SW480 (cell line): ENCODE results near the gene TMEM140.
"Not testable (repeated sequence)": the region's sequence is repeated elsewhere in the genome, so short reads cannot be mapped to it uniquely, and the experiment has no call there.

Source experiments
- DNase-seq: peaks from one replicate; pipeline ENCODE4 v3.0.0-alpha.2; 2016; ENCODE audit warnings: low spot score

TMEM140 gene

DNA sequence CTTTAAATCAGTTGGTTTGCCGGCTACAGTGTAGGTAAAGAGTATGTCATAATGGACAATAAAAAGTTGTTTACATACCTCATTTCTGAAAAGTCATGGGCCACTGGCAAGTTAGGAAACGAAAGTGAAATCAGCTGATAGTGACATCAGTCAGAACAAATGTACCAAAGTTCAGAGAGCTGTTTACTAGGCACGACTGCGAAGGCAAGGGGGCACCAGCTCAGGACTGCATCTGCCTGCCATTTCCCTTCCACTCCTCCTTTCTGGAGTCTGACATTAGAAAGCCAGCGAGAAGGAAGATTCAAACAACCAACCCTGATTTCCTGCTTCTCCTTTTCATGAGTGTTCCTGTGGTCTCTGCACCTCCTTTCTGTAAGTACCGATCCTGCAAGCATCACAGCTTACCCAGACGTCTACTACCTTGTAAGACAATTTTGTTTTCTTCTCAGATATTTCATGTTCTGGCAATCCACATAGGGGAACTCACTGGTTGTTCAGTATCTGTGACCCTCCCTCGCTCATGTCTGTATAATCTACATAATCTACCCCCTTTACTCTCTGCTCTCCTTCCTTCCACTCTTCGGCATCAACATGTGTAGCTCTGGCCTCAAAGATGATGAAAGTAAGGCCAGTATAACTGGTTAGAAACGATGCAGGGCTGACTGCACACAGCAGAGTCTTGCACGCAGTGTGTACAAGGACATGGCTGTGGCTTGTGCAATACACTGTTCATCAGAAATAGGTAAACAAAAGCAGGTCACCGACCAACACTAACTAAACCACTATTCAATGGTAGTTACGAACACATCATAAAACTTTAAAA, at the start of gene TMEM140:
TSS of gene TMEM140 (plus strand) at position 174 of the 823 bp plus-strand sequence. CDS start 16,370 bp downstream, outside the sequence.
- DNase-seq = peak; percentile 70

- peak; percentile 5 for DNase-seq
Measured at GRCh38 chr7:135098391-135098790, 49.5 kb upstream of the TMEM140 start.

DNA sequence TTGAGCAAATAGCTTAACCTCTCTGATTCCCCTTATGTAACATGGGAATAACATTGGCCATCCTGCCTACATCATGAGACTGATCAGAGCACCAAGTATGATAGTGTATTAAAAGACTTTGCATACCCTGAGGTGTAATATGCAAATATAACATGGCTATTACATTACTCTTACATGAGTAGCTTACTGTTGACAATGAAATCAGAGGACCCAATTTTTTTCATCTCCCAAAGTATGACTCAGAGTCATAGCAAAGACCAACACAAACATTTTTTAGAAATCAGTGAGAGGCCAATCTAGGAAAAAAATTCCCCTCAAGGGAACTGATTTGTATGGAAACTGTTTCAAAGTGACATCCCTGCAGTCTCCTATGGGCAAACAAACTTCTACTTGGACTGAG, 47.0 kb upstream of the TMEM140 start:
- DNase-seq = no peak

DNA sequence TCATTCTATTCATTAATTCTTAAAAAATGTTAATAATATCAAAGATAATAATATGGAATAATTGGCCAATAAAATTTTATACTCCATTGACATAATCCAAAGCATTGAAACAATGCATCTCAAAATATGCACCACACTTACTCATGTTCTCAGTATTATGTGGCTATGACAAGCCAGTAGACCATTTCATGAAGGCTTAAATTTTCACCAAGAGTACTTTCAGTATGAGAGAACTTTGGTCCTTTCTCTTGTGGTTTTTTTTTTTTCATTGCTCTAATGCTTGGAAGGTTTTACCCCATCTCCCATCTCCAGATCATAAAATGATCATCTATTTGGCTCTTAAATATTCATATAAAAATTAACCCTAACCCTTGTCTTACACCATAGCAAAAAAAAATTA, 45.5 kb upstream of the TMEM140 start:
- no peak for DNase-seq

DNA sequence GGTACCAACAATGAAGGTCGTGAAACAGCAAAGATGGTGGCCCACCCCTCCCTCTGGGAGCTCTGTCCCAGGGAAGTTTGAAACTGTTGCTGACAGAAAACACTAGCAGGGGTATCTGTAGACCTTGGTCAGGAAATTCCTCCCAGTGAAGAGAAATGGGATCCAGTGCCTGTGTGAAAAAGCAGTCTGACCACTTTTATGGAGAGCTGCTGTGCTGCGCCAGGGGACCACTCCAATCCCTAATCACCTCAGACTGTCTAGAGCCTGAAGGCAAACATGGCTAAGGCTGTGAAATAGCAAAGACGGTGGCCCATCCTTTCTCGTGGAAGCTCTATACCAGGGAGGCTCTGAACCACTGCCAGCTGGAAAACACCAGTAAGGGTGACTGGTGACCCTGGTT, 38.3 kb upstream of the TMEM140 start:
- no peak for DNase-seq

GRCh38 chr7:135109976-135110375, 37.9 kb upstream of the TMEM140 start:
- no peak for DNase-seq

DNA sequence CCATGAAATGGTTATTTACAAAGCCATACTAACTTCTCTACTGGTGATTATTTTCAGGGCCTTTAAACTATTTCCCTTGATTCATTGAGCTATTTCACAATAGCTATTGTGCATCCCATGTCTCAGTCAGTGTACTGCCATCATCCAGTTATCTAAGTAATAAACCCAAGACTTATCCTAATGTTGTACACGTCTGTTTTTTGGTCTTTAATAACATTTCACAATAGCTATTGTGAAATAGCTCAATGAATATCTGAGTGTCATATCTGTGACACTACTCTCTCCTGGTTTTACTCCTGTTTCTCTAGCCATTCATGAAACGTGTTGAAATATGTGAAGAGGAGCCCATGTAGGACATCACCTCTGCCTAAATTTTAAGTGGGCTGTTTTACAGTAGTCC, 36.5 kb upstream of the TMEM140 start:
- no peak for DNase-seq

DNA sequence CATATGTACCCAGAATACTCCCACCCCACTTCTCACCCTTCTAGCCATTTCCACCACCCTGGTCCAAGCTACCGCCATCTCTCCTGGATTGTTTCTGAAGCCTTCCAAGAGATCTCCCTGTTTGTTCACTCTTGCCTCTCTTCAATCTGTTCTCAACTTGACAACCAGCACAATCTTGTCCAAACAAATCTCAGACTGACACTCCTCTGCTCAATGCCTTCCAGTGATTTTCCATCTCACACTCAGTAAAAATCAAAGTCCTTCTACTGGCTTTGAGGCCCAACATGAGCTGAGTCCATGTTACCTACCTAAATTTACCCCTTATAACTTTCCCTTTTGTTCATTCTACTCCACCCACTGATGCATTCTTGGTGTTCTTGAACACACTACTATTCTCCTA, 33.2 kb upstream of the TMEM140 start:
- DNase-seq = no peak

DNA sequence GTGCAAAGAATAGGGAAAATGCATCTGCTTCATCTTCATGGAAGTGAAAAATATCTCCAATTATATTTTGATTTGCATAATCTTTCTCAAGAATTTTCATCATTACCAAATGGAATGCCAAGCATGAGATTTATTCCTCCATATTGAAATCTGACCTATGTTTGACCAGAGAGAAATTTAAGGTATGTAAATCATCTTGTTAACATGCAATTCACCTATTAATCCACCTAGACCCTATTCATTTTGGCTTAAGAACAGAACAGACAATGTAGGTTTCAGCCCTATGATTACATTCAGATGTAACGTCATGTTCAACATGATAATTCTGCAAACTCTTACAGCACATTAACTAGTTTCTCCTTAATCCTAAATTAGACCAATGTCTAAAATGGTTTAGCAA, 30.8 kb upstream of the TMEM140 start:
- DNase-seq = no peak

DNA sequence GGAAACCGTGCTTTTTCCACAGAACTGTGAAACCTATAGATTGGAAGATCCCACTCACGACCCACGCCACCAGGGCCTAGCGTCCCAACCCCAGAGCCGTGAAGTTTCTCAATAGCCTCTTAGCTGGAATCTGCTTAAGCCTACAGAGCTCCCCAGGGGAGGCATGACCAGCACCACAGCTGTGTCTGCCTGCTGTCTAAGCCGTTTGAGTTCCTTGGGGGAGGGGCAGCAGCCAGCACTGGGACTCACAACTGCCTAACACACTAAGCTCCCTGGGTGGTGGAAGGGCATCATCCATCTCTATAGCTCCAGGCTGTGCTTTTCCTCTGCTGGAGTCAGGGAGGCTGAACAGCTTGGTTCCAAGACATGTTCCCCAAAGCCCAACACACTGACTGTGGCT, 26.0 kb upstream of the TMEM140 start:
- DNase-seq = no peak

DNA sequence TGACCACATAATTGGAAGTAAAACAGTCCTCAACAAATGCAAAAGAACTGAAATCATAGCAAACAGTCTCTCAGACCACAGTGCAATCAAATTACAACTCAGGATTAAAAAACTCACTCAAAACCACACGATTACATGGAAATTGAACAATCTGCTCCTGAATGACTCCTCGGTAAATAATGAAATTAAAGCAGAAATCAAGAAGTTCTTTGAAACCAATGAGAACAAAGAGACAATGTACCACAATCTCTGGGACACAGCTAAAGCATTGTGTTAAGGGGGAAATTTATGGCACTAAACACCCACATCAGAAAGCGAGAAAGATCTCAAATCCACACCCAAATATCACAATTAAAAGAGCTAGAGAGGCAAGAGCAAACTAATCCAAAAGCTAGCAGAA, 23.2 kb upstream of the TMEM140 start:
- not testable (repeated sequence) for DNase-seq

- no peak for DNase-seq
Measured at GRCh38 chr7:135128931-135129330, 18.9 kb upstream of the TMEM140 start.

DNA sequence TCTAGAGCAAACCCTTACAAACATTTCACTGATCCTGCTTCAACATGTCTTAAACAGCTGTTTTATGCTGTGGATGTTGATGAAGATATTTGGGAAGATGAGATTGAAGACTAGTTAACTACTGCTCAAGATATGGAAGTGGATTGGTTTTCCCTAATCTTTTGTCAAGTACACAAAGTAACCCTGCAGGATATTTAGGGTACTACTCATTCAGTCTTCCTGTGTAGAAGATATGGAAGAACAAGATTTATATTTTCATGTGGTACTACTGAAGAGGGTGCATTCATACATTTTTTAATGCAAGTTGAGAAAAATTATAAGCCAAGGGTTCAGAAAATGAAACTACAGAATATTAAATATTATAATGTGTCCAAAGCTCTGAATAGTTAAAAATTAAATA, 18.3 kb upstream of the TMEM140 start:
- no peak for DNase-seq

- no peak for DNase-seq
Measured at GRCh38 chr7:135143885-135144668, 3.8 kb upstream of the TMEM140 start.

- no peak for DNase-seq
Measured at GRCh38 chr7:135147341-135147898, 452 bp upstream of the TMEM140 start.

DNA sequence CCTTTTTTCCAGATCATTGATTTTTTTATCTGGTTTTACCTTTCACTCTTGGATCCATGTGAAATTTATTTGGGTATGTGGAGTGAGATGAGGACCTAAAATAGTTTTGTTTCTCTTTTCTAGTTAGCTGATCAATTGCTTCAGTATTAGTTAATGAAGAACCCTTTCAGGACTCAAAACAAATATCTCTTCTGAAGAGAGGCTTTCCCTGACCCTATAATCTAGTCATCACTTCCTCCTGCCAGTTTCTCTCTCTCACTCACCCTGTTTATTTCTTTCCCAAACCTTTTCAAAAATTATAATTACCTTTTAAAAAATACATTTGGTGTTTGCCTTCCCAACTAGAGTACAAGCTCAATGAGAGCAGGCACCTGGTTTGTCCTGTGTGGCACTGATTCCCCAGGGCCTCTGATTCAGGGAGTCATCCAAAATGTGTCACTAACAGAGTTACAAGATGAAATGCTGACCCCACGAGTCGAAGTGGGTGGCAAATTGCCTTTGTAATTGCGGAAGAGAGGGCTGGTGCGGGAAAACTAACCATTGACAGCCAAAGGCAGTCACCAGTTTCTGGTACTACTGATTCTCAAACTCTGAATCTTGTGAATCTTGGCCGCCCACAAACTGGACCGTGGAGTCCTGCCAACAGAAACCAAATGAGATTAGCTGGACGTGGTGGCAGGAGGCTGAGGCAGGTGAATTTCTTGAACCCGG, 2.4 kb downstream of the TMEM140 start:
- DNase-seq = no peak

GRCh38 chr7:135151132-135151531, 3.3 kb downstream of the TMEM140 start:
- DNase-seq = no peak

DNA sequence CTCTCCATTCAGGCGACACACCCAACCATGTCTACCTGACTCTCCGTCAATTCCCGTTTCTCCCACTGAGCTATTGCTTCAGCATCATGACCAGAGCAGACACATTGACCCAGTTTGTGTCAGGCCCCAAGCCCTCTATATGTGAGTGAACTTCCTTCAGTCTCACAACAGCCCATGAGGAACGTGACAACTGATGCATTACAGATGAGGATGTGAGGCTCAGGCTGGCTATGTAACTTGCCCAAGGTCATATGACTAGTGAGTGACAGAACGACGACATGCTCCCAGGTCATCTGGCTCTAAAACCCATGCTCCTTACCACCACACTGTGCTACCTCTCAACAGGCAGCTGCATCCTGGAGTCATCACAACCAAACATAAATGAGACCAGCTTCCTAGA, 3.7 kb downstream of the TMEM140 start:
- no peak for DNase-seq

GRCh38 chr7:135152442-135152841, 4.6 kb downstream of the TMEM140 start:
- no peak for DNase-seq

GRCh38 chr7:135154734-135155133, 6.9 kb downstream of the TMEM140 start:
- no peak for DNase-seq

DNA sequence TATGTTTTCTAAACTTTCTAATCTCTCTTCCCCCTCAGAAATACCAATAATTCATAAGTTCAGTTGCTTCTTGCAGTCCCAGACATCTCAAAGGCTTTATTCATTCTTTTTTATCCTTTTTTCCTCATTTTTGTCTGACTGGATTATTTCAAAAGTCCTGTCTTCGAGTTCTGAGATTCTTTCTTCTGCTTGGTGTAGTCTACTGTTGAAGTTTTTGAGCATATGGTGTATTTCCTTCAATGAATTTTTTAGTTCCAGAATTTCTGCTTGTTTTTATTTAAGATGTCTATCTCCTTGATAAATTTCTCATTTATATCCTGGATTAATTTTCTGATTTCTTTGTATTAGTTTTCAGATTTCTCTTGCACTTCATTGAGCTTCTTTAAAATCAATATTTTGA, 8.4 kb downstream of the TMEM140 start:
- no peak for DNase-seq

DNA sequence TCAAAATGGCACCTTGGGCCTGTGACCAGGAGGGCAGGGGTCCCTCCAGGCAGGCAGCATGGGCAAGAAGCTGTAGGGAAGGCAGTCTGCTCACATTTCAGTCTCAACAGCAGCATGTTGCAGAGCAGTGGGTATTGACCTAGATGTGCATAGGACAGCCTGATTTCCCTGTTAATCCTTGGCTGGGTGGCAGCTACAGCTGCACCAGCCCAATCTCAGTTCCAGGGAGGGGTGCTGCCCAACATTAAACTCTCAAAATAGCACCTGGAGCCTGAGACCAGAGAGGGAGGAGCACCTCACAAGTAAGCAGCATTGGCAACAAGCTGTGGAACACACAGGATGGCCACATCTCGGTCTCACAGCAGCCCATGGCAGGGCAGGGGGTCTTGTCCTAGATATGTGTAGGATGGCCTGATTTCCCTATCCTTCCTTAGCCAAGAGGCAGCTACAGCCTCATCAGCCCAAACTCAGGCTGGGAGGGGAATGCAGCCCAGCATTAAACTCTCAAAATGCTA, 10.3 kb downstream of the TMEM140 start:
- DNase-seq = no peak
